Coronary artery (tissue), 2 donors: ENCODE results near the gene MT1HL1.

Experiments used
- DNase-seq: peaks from one replicate; pipeline ENCODE4 v3.0.0-alpha.2; 2017; ENCODE audit warnings: low spot score
- H3K27ac ChIP-seq, 2 donors: fragments of 200-600 bp; sonication (generic); one replicate each; pipeline ENCODE4 v1.5.1; 2016 to 2019
- H3K4me3 ChIP-seq: fragments of 200-600 bp; sonication (generic); 2 replicates; pipeline ENCODE4 v1.5.1; 2016; ENCODE audit warnings: mild to moderate bottlenecking, moderate library complexity
- TF ChIP-seq, protein P1 (sequence below): fragments of 200-600 bp; sonication (generic); IDR thresholded peaks from one replicate; pipeline ENCODE4 v1.5.1; 2019; ENCODE audit warnings: antibody characterized with exemption

Gene MT1HL1

DNA sequence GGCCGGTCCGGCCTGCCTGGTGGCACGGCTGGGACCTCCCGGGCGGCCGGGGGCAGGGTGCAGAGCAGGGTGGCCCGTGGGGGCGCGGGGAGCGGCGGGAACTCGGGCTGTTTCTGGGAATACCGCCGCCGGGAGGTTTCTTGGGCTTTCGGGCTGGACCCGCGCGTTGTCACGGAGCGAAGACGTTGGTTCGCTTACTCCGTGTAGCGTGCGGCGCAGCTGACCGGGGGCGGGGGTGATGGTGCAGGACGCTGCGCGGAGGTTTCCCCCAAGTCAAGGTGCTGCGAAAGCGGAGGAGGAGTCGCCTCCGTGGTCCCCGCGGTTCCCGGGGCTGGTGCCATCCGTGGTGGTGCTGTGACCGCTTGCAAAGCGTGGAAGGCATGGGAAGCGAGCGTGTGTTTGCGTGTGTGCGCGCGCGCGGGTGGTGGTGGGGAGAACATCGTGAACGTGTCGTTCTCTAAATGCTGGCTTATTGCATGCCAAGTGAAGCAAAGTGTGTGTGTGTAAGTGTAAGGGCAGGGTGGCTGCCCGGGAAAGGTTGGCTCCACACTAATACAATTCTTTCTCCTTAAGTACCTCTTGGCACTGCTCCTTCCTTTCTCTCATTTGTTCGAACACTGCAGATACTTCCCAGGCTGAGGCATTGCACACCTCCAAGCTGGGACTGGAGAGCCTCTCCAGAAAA is 38.8 kb upstream of the MT1HL1 start:
- no peak for DNase-seq
- Histone ChIP-seq H3K27ac (peak overlapping the region; percentile 87 to 91), H3K4me3 (peak overlapping the region; percentile 87)
- TF ChIP-seq, protein P1, sequence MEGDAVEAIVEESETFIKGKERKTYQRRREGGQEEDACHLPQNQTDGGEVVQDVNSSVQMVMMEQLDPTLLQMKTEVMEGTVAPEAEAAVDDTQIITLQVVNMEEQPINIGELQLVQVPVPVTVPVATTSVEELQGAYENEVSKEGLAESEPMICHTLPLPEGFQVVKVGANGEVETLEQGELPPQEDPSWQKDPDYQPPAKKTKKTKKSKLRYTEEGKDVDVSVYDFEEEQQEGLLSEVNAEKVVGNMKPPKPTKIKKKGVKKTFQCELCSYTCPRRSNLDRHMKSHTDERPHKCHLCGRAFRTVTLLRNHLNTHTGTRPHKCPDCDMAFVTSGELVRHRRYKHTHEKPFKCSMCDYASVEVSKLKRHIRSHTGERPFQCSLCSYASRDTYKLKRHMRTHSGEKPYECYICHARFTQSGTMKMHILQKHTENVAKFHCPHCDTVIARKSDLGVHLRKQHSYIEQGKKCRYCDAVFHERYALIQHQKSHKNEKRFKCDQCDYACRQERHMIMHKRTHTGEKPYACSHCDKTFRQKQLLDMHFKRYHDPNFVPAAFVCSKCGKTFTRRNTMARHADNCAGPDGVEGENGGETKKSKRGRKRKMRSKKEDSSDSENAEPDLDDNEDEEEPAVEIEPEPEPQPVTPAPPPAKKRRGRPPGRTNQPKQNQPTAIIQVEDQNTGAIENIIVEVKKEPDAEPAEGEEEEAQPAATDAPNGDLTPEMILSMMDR = no peak

DNA sequence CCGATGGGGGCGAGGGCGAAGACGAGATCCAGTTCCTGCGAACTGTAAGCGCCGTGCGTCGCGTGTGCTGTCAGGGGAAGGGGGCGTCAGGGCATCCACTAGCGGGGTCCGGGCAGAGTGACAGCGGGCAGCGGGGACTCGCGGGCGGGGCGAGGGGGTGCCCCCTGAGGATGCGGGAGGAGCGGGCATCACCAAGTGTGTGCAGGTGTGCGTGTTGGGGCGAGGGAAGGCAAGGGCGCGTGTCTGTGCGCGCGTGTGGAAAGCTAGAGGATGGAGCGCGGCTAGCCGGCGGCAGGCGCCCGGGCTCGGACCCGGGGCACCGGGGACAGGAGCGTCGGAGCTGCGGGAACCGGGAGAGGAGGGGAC is 38.3 kb upstream of the MT1HL1 start:
- DNase-seq = no peak

GRCh38 chr1:237041795-237042525 is 37.7 kb upstream of the MT1HL1 start, which contains the start of gene RYR2:
TSS of gene RYR2 (plus strand) at chr1:237042184. CDS start at chr1:237042522, 338 bp downstream.
- DNase-seq = no peak

More for the DNA sequence above, 38.3 kb upstream of the MT1HL1 start:
- Histone ChIP-seq H3K4me3 (peak overlapping the region; percentile 87), H3K27ac (peak overlapping the region; percentile 87 to 91)
- TF ChIP-seq, protein P1 = no peak

DNA sequence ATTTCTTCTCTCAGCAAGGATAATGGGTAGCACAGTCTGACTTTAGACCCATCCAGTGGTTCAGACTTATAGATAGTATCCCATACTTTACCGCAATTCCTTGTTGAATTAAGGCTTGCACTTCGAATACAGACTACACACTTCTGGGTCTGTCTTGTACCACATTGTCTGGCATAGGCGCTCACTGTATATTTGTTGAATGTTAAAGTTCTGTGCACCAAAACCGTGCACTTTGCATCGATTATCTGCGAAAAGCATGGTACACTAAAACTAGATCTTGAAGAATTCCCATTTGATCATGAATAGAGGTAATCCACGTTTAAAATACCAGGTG is 37.2 kb upstream of the MT1HL1 start:
- no peak for DNase-seq
- TF ChIP-seq, protein P1 = no peak
- peak overlapping the region; percentile 87 for H3K4me3 ChIP-seq
- H3K27ac ChIP-seq = peak overlapping the region; percentile 87 to 91

More at GRCh38 chr1:237041795-237042525, 37.7 kb upstream of the MT1HL1 start, which contains the start of gene RYR2:
- H3K27ac ChIP-seq = peak within 1 kb of the TSS; percentile 87 to 91
- H3K4me3 ChIP-seq = peak within 1 kb of the TSS; percentile 87
- TF ChIP-seq, protein P1 = peak; percentile 60

- Histone ChIP-seq H3K4me3 (no peak overlapping the region), H3K27ac (no peak overlapping the region)
- TF ChIP-seq, protein P1 = no peak
- no peak for DNase-seq
Measured at GRCh38 chr1:237040823-237041222, 36.6 kb upstream of the MT1HL1 start.

DNA sequence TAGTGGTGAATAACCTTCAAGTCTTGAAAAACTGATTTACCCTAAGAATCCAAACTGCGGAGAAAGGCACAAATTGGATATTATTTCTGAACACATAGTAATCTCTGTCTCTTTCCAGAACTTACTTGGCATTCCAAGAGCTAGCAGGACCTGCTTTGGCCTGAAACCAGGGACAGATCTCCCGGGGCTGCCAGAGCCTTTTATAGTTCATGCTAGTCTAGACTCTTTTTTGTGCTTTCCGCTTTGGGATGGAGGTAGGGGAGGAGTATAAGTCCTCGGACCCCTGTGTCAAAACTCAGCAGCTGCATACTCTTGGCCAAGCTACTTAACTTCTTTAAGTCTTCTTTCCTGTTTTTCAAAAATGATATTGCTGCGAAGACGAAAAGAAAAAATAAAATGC is 34.0 kb upstream of the MT1HL1 start:
- peak overlapping the region; percentile 54 to 67 for H3K27ac ChIP-seq
- no peak overlapping the region for H3K4me3 ChIP-seq
- DNase-seq = peak; percentile 64
- TF ChIP-seq, protein P1 = no peak
